HEK293 (cell line): ENCODE results near the gene OBP2B.

Experiments
- CTCF ChIA-PET: fragments of 350-600 bp; formaldehyde crosslinking; extraction: SDS; loops from one replicate; lab custom pipeline; 2021; ENCODE audit warnings: antibody characterized with exemption; lab: Yijun Ruan, JAX
- POLR2A ChIA-PET: fragments of 300-600 bp; formaldehyde crosslinking; extraction: SDS; loops from one replicate; lab custom pipeline; 2020; ENCODE audit warnings: antibody characterized with exemption, inconsistent platforms; lab: Yijun Ruan, JAX
- H3K27ac ChIP-seq: fragments of 200-500 bp; sonication (Bioruptor generic); 2 replicates; pipeline ENCODE4 v1.5.1; 2014; ENCODE audit warnings: low read depth, low read length, control low read depth, inconsistent platforms; ENCODE audit errors: extremely low read depth
- H3K36me3 ChIP-seq, 2 experiments: fragments of 200-500 bp in 1 of 2; sonication (Bioruptor generic) in 1 of 2; 1 replicate in 1 of 2; 2 replicates in 1 of 2; pipeline ENCODE4 v1.5.1; 2014 to 2017; ENCODE audit warnings: inconsistent platforms in 2 of 2, low read length in 2 of 2; ENCODE audit not compliant: control insufficient read depth in 2 of 2, insufficient read depth in 1 of 2
- H3K4me1 ChIP-seq: fragments of 200-500 bp; sonication (Bioruptor generic); 2 replicates; pipeline ENCODE4 v1.5.1; 2014; ENCODE audit warnings: mild to moderate bottlenecking, low read length, inconsistent platforms; ENCODE audit not compliant: control insufficient read depth, insufficient read depth
- H3K4me3 ChIP-seq: 2 replicates; pipeline ENCODE4 v1.5.1; 2011; ENCODE audit warnings: low read depth, mild to moderate bottlenecking, control low read depth, low read length, moderate library complexity
- H3K9me3 ChIP-seq: fragments of 200-500 bp; sonication (Bioruptor generic); 2 replicates; pipeline ENCODE4 v1.5.1; 2014; ENCODE audit warnings: low read depth, low read length, inconsistent platforms; ENCODE audit not compliant: control insufficient read depth, insufficient read depth
- BCL11A ChIP-seq: fragments of 450-650 bp; formaldehyde crosslinking; IDR thresholded peaks from 2 replicates; pipeline ENCODE4 v1.5.1; 2016; ENCODE audit warnings: low read depth, missing biosample characterization, missing genetic modification characterization
- IKZF3 ChIP-seq: fragments of 450-650 bp; IDR thresholded peaks from 2 replicates; pipeline ENCODE4 v1.5.0; 2018; ENCODE audit warnings: missing biosample characterization, mild to moderate bottlenecking, missing genetic modification characterization, moderate library complexity
- INSM2 ChIP-seq: fragments of 450-650 bp; formaldehyde crosslinking; IDR thresholded peaks from 2 replicates; pipeline ENCODE4 v1.5.1; 2016; ENCODE audit warnings: missing biosample characterization, missing genetic modification characterization
- MYNN ChIP-seq: fragments of 450-650 bp; formaldehyde crosslinking; IDR thresholded peaks from 2 replicates; pipeline ENCODE4 v1.5.1; 2016; ENCODE audit warnings: missing biosample characterization, missing genetic modification characterization, borderline replicate concordance
- REPIN1 ChIP-seq: fragments of 450-650 bp; formaldehyde crosslinking; IDR thresholded peaks from 2 replicates; pipeline ENCODE4 v1.5.1; 2017; ENCODE audit warnings: missing biosample characterization, missing genetic modification characterization, low read depth
- TCF7L2 ChIP-seq: IDR thresholded peaks from 2 replicates; pipeline ENCODE4 v1.6.1; 2011; ENCODE audit warnings: low read depth, mild to moderate bottlenecking, inconsistent platforms, low read length, moderate library complexity, borderline replicate concordance
- TRIM28 ChIP-seq: IDR thresholded peaks from 2 replicates; pipeline ENCODE4 v1.6.1; 2011; ENCODE audit warnings: low read length, control low read depth, borderline replicate concordance
- ZFHX2 ChIP-seq: fragments of 450-650 bp; formaldehyde crosslinking; conservative IDR thresholded peaks from 2 replicates; pipeline ENCODE4 v1.5.1; 2016; ENCODE audit warnings: missing biosample characterization, missing genetic modification characterization
- ZNF114 ChIP-seq: fragments of 450-650 bp; formaldehyde crosslinking; IDR thresholded peaks from 2 replicates; pipeline ENCODE4 v1.5.0; 2017; ENCODE audit warnings: missing biosample characterization, missing genetic modification characterization
- ZNF133 ChIP-seq: fragments of 450-650 bp; formaldehyde crosslinking; IDR thresholded peaks from 2 replicates; pipeline ENCODE4 v1.5.1; 2016; ENCODE audit warnings: missing biosample characterization, missing genetic modification characterization
- ZNF148 ChIP-seq: fragments of 450-650 bp; formaldehyde crosslinking; IDR thresholded peaks from 2 replicates; pipeline ENCODE4 v1.5.0; 2017; ENCODE audit warnings: missing biosample characterization, missing genetic modification characterization, borderline replicate concordance
- ZNF26 ChIP-seq: fragments of 450-650 bp; formaldehyde crosslinking; IDR thresholded peaks from 2 replicates; pipeline ENCODE4 v1.5.1; 2016; ENCODE audit warnings: missing biosample characterization, missing genetic modification characterization
- ZNF266 ChIP-seq: fragments of 450-650 bp; formaldehyde crosslinking; IDR thresholded peaks from 2 replicates; pipeline ENCODE4 v1.5.1; 2016; ENCODE audit warnings: missing biosample characterization, missing genetic modification characterization, low read depth
- ZNF423 ChIP-seq: fragments of 450-650 bp; formaldehyde crosslinking; IDR thresholded peaks from 2 replicates; pipeline ENCODE4 v1.5.1; 2016; ENCODE audit warnings: missing biosample characterization, missing genetic modification characterization
- ZNF501 ChIP-seq: fragments of 450-650 bp; formaldehyde crosslinking; IDR thresholded peaks from 2 replicates; pipeline ENCODE4 v1.5.1; 2016; ENCODE audit warnings: missing biosample characterization, missing genetic modification characterization
- ZNF514 ChIP-seq: fragments of 450-650 bp; formaldehyde crosslinking; IDR thresholded peaks from 2 replicates; pipeline ENCODE4 v1.5.1; 2016; ENCODE audit warnings: missing biosample characterization, missing genetic modification characterization
- ZNF664 ChIP-seq: fragments of 450-650 bp; formaldehyde crosslinking; IDR thresholded peaks from 2 replicates; pipeline ENCODE4 v1.5.1; 2016; ENCODE audit warnings: missing biosample characterization, missing genetic modification characterization
- ZNF670 ChIP-seq: fragments of 450-650 bp; formaldehyde crosslinking; IDR thresholded peaks from 2 replicates; pipeline ENCODE4 v1.5.1; 2016; ENCODE audit warnings: missing biosample characterization, missing genetic modification characterization, low read depth
- ZNF704 ChIP-seq: fragments of 450-650 bp; formaldehyde crosslinking; IDR thresholded peaks from 2 replicates; pipeline ENCODE4 v1.5.1; 2016; ENCODE audit warnings: missing biosample characterization, missing genetic modification characterization
- ZNF777 ChIP-seq: fragments of 450-650 bp; formaldehyde crosslinking; IDR thresholded peaks from 2 replicates; pipeline ENCODE4 v1.5.1; 2017; ENCODE audit warnings: missing biosample characterization, missing genetic modification characterization, borderline replicate concordance
- ZNF791 ChIP-seq: fragments of 450-650 bp; formaldehyde crosslinking; IDR thresholded peaks from 2 replicates; pipeline ENCODE4 v1.5.1; 2016; ENCODE audit warnings: missing biosample characterization, missing genetic modification characterization
- ZNF830 ChIP-seq: fragments of 450-650 bp; IDR thresholded peaks from 2 replicates; pipeline ENCODE4 v1.5.0; 2018; ENCODE audit warnings: missing biosample characterization, missing genetic modification characterization, low read depth, mild to moderate bottlenecking, moderate library complexity

Gene OBP2B

GRCh38 chr9:133182151-133182550 lies 26.9 kb downstream of the OBP2B start (continued):
- TF ChIP-seq ZNF26 (tag by site-specific recombination) (no peak), ZNF830 (tag by site-specific recombination) (no peak)

- TF ChIP-seq ZNF514 (tag by site-specific recombination): no peak
- TF ChIP-seq MYNN (tag by site-specific recombination): no peak
- no peak for TF ChIP-seq ZNF266 (tag by site-specific recombination)
- TF ChIP-seq ZNF114 (tag by site-specific recombination): no peak
- TF ChIP-seq INSM2: no peak
- TF ChIP-seq IKZF3 (tag by site-specific recombination): no peak
- no peak for TF ChIP-seq TCF7L2
- TF ChIP-seq REPIN1: no peak
- no peak for TF ChIP-seq ZNF501 (tag by site-specific recombination)
- no peak for TF ChIP-seq TRIM28
- TF ChIP-seq ZNF423 (tag by site-specific recombination): no peak
- TF ChIP-seq ZFHX2 (tag by site-specific recombination): no peak
- TF ChIP-seq ZNF133: no peak
- no peak for TF ChIP-seq ZNF670 (tag by site-specific recombination)
- TF ChIP-seq ZNF704 (tag by site-specific recombination): no peak
- no peak for TF ChIP-seq ZNF791 (tag by site-specific recombination)
- TF ChIP-seq ZNF664 (tag by site-specific recombination): no peak
- no peak for TF ChIP-seq ZNF148 (tag by site-specific recombination)
- no peak for TF ChIP-seq BCL11A
- no peak for TF ChIP-seq ZNF777 (tag by site-specific recombination)
- POLR2A ChIA-PET: interaction anchor here (1.2 kb wide), 1 partner anchor 167 kb away, joined by 3 read pairs; the partner anchor contains the start of genes MED22 and RPL7A
- Histone ChIP-seq H3K36me3 (no peaks in the 10 kb centered on the region), H3K4me1 (no peaks in the 10 kb centered on the region), H3K4me3 (no peak overlapping the region), H3K27ac (no peak overlapping the region), H3K9me3 (no peaks in the 10 kb centered on the region)
- CTCF ChIA-PET: interaction anchor here (0.6 to 4.8 kb wide), 26 partner anchors 8 to 592 kb away, joined by 3 to 48 read pairs (median 4); partner anchors contain the start of genes ADAMTS13, GTF3C5 and RPL7A
Observed at GRCh38 chr9:133181561-133181960, 27.5 kb downstream of the OBP2B start.
